ENCODE results near the gene LRRTM4.

The LRRTM4 gene

GRCh38 chr2:76985387-76986136, 536.6 kb downstream of the LRRTM4 start:
- no peak for DNase-seq (ENCODE audit: low read depth in 2 of 2)

DNA sequence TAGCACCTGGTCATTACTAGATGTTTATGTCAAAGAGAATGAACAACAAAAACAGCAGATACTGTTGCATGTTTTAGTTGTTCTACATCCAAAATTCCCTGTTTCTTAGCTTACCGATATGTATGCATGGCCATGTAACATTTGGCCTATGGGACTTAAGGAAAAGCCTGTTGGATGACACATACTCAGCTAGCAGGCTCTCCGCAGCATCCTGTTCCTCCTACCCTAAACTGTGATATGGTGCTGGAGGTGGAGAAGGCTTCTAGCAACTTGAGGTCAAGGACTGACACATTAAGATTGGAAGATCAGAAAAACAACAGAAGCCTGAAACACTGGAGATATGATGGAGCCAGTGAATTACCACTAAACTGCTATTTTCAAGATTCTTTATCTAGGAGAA, 537.8 kb downstream of the LRRTM4 start:
- DNase-seq (ENCODE audit: low read depth in 2 of 2) = no peak

DNA sequence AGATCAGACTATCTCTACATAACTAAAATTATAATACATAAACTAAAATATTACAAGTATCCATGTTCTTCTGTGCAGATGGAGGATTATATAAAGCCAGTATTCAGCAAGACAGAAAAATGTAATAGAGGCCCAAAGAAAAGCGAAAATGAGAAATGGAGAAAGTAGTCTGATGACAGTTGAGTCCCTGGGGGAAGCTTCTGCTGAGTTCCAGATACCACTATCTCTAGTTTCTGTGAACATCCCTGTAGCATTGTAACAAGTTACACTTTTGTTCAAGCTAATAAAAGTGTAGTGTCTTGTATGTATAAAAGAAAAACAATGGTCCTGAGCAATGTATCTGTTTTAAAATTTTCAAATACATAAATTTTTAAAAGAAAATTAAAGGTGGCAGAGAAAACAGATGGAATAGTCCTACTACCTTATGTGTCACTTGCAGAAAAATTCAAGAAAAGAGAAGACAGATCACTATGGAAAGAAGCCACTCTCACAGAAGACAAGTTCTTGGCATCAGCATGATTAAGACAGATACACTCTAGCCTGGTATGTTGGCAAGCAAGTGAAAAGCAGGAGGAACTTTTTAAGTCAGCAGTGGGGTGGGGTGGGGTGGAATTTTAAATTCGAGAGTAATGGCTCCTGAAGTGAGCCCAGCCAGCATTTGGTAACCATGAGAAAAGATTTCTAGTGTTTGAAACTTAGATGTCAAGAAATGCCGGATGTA, 541.9 kb downstream of the LRRTM4 start:
- no peak for DNase-seq (ENCODE audit: low read depth in 2 of 2)

DNA sequence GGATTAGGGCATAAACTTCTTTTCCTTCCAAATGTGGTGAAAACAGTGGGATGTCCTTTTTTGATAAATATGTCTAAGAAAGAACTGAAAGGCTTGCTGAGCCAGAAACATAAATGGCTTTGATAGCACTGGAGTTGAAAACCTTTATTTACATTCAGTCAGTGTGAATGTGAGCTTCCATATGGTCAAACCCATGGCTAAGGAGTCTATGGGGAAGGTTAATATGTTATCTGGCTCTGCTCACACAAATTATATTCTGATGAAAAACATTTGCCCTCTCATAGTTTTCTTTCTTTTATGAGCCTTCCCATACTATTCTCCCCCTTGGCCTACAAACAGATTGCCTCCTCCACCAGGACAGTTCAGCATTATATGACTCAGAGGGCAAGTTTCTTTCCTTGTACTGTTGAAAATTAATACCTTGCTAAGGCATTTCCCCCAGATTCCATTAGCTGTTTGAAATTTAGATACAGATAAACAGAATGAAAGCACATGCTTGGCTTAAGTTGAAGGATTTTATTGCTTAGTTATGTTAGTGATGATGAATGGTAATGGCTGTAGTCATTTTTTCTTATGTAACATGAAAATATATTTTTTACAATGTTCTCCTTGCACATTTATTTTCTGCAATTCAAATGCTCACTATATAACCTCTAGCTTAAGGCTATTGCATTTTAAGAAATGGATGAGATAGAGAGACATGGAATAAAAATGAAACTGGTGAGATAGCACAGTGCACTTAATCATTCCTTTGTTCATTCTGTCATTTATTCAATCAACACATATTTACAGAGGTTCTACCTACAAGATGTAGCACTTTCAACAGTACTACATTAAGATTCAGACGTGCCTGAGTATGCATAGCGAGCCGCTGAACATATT, 544.1 kb downstream of the LRRTM4 start:
- no peak for DNase-seq (ENCODE audit: low read depth in 2 of 2)

DNA sequence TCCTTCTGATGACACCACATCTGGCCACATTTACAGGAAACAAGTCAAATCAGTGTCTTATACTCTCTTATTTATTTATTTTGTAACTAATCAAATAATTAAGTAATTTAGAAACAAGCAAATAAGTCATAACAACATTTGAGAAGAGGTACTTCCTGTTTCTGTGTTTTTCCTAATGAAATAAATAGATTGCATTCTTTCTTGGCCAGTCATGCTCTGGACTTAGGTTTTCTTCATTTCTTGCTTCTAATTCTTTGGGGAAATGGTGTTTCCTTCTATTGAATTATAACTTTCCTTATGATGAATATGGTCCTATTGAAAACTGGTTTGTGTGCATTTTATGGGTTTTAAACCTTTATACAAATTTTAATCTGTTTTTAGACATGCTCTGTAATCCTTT, 546.4 kb downstream of the LRRTM4 start:
- no peak for DNase-seq (ENCODE audit: low read depth in 2 of 2)

- no peak for DNase-seq (ENCODE audit: low read depth in 2 of 2)
These were observed 548.6 kb downstream of the LRRTM4 start for GRCh38 chr2:76973610-76974009.

DNA sequence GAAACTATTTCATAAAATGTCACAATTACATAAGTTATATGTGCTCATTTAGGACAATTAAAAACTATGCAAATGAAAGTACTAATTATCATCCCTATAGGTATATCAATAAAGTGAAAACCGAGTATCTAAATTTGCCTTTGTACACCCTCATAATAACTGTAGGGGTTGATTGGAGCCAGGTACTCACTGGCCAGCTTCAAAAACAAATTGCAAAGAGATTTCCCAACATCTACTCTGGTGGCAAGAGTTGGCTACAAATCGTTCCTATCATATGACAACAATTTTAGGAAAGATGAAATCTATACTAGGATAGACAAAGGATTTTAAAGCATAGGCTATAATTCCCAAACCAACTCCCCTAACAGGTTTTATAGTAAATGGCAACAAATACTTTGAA, 556.4 kb downstream of the LRRTM4 start:
- no peak for DNase-seq (ENCODE audit: low read depth in 2 of 2)

- DNase-seq (ENCODE audit: low read depth in 2 of 2) = no peak
These were observed 563.4 kb downstream of the LRRTM4 start for GRCh38 chr2:76958749-76959148.

GRCh38 chr2:76953733-76954347, 568.3 kb downstream of the LRRTM4 start:
- DNase-seq (ENCODE audit: low read depth in 2 of 2) = no peak

DNA sequence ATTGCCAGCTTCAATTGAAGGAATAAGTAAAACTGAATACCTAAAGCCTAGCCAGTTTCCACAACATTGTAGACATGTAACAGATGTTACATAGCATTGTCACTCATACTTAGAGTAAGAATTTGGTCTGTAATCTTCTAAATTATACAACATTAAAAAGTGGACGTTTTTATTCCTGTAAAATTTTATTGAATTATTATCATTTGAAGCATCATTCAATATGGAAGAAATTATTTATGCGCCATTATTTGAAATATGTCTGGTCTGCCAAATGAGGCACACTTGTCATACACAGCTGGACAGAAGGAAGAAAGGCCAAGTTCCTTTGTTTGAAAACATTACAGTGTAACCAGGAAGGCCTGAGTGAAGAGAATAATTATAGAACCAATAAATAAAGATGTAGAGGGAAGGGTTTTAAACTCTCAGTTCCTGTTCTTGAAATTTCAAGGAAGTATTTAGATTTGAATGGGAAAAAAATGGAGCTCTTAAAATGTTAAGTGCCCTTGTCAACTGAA, 575.5 kb downstream of the LRRTM4 start:
- no peak for DNase-seq (ENCODE audit: low read depth in 2 of 2)

- no peak for DNase-seq (ENCODE audit: low read depth in 2 of 2)
These were observed 581.6 kb downstream of the LRRTM4 start for GRCh38 chr2:76940559-76940958.

DNA sequence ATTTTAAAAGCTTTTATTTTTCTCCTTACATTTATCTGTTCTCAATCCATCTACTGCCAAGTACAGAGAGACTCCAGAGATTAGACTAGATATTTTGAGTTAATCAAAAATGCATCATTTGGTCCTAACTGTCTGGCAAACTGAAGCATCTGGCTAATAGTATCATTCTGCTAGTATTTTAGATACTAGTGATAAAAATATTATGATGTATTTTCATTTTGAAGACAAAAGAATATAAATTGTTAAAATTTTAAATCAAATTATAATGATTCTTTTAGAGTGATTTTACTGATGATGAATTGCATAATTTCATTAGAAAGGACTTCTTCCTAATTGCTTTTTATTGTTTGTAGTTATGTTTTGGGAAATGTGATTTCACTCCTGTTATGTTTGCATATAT, 584.0 kb downstream of the LRRTM4 start:
- no peak for DNase-seq (ENCODE audit: low read depth in 2 of 2)

GRCh38 chr2:76932550-76932949, 589.6 kb downstream of the LRRTM4 start:
- DNase-seq (ENCODE audit: low read depth in 2 of 2) = no peak

DNA sequence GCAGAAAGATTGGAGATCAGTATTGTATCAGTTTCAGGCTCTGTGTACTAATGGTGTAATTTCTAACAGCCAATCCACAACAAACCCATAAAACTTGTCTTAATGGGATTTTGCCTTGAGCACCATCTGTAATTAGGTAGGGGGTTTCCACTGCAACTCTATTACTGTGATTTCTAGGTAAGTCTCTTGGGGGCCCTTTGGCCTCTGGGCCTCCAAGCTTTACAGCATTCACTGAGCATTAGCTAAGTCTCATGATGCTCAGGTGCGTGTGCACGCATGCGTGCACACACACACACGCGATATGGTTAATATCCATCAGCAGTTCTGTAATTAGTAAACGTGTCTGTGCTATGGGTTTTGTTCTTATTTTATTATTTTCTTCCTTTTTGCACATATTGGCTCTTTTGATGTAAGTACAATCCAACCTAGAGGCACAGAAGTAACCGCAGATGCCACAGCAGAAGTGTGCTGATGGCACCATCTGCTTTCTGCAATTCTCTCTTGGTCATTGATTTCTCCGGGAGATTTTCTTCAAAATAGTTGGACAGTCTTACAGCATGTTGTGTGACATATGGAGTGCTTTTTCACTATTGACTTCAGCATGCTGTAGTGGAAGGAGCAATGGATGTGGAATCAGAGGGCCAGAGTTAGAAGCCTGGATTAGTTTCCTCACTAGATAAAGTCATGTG, 592.0 kb downstream of the LRRTM4 start:
- no peak for DNase-seq (ENCODE audit: low read depth in 2 of 2)

GRCh38 chr2:76928026-76928425, 594.1 kb downstream of the LRRTM4 start:
- no peak for DNase-seq (ENCODE audit: low read depth in 2 of 2)

GRCh38 chr2:76921006-76921405, 601.2 kb downstream of the LRRTM4 start:
- DNase-seq (ENCODE audit: low read depth in 2 of 2) = no peak

GRCh38 chr2:76895469-76895868, 626.7 kb downstream of the LRRTM4 start:
- DNase-seq (ENCODE audit: low read depth in 2 of 2) = no peak

DNA sequence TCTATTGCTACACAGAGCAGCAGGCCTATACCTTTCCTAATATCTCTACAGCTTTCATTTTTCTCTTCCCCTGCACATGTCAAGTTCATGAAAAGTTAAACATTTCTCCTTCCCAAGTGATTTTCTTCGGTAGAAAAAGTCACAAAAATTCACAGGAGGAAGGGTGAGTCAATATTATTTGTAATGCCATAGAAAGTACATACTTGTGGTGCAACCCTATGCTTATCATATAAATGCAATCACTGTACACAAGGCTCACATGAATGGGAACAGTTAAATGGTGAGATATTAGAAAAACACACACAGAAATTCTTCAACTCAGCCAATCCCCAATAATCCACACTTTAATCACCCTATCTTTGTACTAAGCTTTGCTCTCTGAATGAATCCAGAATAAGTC, 651.6 kb downstream of the LRRTM4 start:
- no peak for DNase-seq (ENCODE audit: low read depth in 2 of 2)

DNA sequence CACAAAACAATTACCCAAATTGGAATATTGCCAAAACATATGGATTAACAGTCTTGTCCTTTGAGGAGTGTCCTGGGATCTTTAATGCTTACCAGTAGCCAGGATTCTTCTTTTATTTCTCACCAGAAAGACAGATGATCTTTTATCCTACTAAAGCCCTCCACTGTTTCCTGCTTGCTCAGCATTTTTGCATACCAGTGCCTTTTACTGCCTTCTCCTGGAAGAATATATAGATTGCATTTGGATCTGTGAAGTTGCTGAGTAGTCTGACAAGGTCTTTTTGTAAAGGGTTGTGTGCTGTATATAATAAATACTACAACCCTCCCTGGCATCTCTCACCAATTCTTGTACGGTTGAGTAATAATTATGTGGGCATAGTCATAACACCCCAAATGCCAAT, 652.2 kb downstream of the LRRTM4 start:
- no peak for DNase-seq (ENCODE audit: low read depth in 2 of 2)

DNA sequence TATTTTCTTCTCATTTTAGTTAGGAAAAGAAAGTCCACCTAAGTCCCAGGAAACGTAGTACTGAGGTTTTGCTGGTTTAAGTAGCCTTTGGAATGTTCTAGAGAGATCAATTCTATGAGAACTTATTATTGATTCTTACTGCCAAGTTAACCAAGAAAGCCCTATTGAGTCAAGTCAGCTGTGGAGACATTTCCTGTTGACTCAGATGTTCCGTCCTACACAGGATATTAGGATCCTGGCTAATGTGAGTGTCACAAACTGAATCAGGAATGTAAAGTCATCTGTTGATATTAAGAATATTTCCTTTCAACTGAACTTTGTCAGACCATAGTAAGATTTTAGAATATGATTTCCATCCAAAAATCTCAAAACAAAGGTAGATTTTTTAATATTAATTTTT, 654.3 kb downstream of the LRRTM4 start:
- no peak for DNase-seq (ENCODE audit: low read depth in 2 of 2)

DNA sequence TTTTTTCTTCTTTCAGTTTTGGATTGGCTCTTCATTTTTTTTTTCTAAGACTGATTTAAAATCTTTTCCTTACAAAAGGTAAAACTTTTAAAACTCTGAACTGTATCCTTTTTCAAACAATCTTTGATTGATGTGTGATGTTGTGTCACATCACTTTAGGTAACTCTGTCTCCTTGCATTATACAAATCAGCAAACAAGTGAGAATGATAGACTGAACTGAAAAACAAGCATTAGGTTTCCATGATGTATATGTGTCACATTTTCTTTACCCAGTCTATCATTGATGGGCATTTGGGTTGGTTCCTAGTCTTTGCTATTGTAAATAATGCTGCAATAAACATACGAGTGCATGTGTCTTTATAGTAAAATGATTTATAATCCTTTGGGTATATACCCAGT, 655.7 kb downstream of the LRRTM4 start:
- DNase-seq (ENCODE audit: low read depth in 2 of 2) = no peak

Measured in stimulated activated CD4-positive, alpha-beta T cell treated with anti-CD3 and anti-CD28 coated beads, Interleukin-1b, Interleukin-23, amount 100 ng/mL, for 1 hour (primary cell).